ENCODE measurements around the gene RNU2-1. TPM values are rescaled to one million over a fixed set of nuclear protein-coding genes. Genes with fewer than 3 reads are reported as not detected.

Gene RNU2-1
- total and polyA plus RNA-seq, 2 experiments from 2014 or later: not detected

DNA sequence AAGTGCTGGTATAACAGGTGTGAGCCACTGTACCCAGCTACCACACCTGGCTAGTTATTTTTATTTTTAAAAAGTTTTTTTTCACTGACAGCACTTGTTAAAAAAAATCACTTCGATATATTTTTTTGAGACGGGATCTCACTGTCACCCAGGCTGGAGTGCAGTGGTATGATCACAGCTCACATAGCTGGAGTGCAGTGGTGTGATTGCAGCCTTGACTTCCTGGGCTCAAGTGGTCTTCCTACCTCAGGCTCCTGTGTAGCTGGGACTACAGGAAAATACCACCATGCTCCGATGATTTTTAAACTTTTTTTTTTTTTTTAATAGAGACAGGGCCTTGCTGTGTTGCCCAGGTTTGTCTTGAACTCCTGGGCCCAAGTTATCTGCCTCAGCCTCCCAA lies 49.9 kb downstream of the RNU2-1 start:
- Histone ChIP-seq H4K20me1 (ENCODE audit: insufficient read depth, poor library complexity, severe bottlenecking) (no peaks in the 10 kb centered on the region), H3K4me2 (no peak overlapping the region), H3K4me3 (no peak overlapping the region), H3K9me2 (replicated peaks; ENCODE audit: insufficient read depth) (no peaks in the 10 kb centered on the region), H3K79me2 (peaks cover 35% of the 10 kb centered on the region), H3K27me3 (no peaks in the 10 kb centered on the region), H2AFZ (no peak overlapping the region), H3K27ac (no peak overlapping the region), H3K9me3 (ENCODE audit: low read depth) (no peaks in the 10 kb centered on the region), H3K4me1 (ENCODE audit: insufficient read depth) (no peaks in the 10 kb centered on the region), H3K36me3 (replicated peaks; ENCODE audit: insufficient read depth, low read depth) (no peaks in the 10 kb centered on the region)
- TF ChIP-seq EZH2phosphoT487 (IDR thresholded peaks at IDR 0.05; ENCODE audit: low read depth, severe bottlenecking, unreplicated experiment) (no peak), CTCF (IDR thresholded peaks at IDR 0.05; ENCODE audit: poor library complexity) (no peak), EZH2 (IDR thresholded peaks at IDR 0.05; ENCODE audit: borderline replicate concordance) (no peak)
- WGBS (ENCODE audit: low lambda C conversion rate, missing lambda C conversion rate): 98% methylated on average over 3 of the region's 3 CpGs
- DNase-seq (ENCODE audit: low spot score): no peak

Small RNA genes lying within 50 kb of the gene (small RNA-seq; reads per million reads assigned to genes)
- gene RF00004 (not detected), gene RNU2-1 (not detected)

Other genes with a start within 250 kb of the RNU2-1 start
- 1,020 and 1,179 TPM in 2 replicates for gene RPL27, start 235.6 kb downstream of the RNU2-1 start, total RNA-seq
- 580 and 602 TPM in 2 replicates for gene RPL27, start 235.6 kb downstream of the RNU2-1 start, polyA plus RNA-seq
- gene IFI35, start 227.2 kb downstream of the RNU2-1 start, total RNA-seq: 14.4 and 18.4 TPM in 2 replicates
- 27.5 and 37.8 TPM in 2 replicates for gene IFI35, start 227.2 kb downstream of the RNU2-1 start, polyA plus RNA-seq
- 181 and 207 TPM in 2 replicates for gene VAT1, start 211.6 kb downstream of the RNU2-1 start, total RNA-seq
- 219 and 251 TPM in 2 replicates for gene VAT1, start 211.6 kb downstream of the RNU2-1 start, polyA plus RNA-seq
- gene RND2, start 208.7 kb downstream of the RNU2-1 start, total RNA-seq: 4.6 and 6.3 TPM in 2 replicates
- 2.6 and 3.2 TPM in 2 replicates for gene RND2, start 208.7 kb downstream of the RNU2-1 start, polyA plus RNA-seq
- gene BRCA1, start 108.6 kb downstream of the RNU2-1 start, total RNA-seq: 4.8 and 8.0 TPM in 2 replicates
- gene BRCA1, start 108.6 kb downstream of the RNU2-1 start, polyA plus RNA-seq: 6.2 and 7.0 TPM in 2 replicates
- gene NBR1, start 62.8 kb downstream of the RNU2-1 start, total RNA-seq: 82.4 and 82.7 TPM in 2 replicates
- 37.6 and 37.7 TPM in 2 replicates for gene NBR1, start 62.8 kb downstream of the RNU2-1 start, polyA plus RNA-seq
- 6.7 and 11.4 TPM in 2 replicates for gene TMEM106A, start 22.1 kb downstream of the RNU2-1 start, total RNA-seq
- gene TMEM106A, start 22.1 kb downstream of the RNU2-1 start, polyA plus RNA-seq: 7.2 and 8.4 TPM in 2 replicates
- gene CCDC200, start 5.4 kb downstream of the RNU2-1 start, total RNA-seq: not detected in 2 replicates
- gene CCDC200, start 5.4 kb downstream of the RNU2-1 start, polyA plus RNA-seq: 2.8 and 3.2 TPM in 2 replicates
- gene ARL4D, start 165.0 kb upstream of the RNU2-1 start, total RNA-seq: 35.3 and 35.8 TPM in 2 replicates
- 93.2 and 99.9 TPM in 2 replicates for gene ARL4D, start 165.0 kb upstream of the RNU2-1 start, polyA plus RNA-seq
- gene DHX8, start 250.0 kb upstream of the RNU2-1 start, total RNA-seq: 31.2 and 35.0 TPM in 2 replicates
- gene DHX8, start 250.0 kb upstream of the RNU2-1 start, polyA plus RNA-seq: 25.2 and 26.6 TPM in 2 replicates

Measured in hepatocyte (in vitro differentiated cells).